WERI-Rb-1 (cell line): ENCODE measurements around the gene TBC1D1.

Experiments used
- DNase-seq: peaks from one replicate; pipeline ENCODE4 v3.0.0-alpha.2; 2020
- H3K27ac ChIP-seq: fragments of 250-450 bp; sonication (Bioruptor Pico); 2 replicates; pipeline ENCODE4 v1.5.1; 2020; ENCODE audit warnings: mild to moderate bottlenecking, moderate library complexity
- H3K27me3 ChIP-seq: fragments of 250-450 bp; sonication (Bioruptor Pico); 2 replicates; pipeline ENCODE4 v1.5.1; 2021; ENCODE audit warnings: mild to moderate bottlenecking, low read depth, moderate library complexity; ENCODE audit not compliant: insufficient read depth, severe bottlenecking
- H3K36me3 ChIP-seq: fragments of 250-450 bp; sonication (Bioruptor Pico); 2 replicates; pipeline ENCODE4 v1.5.1; 2020; ENCODE audit warnings: mild to moderate bottlenecking, moderate library complexity
- H3K4me3 ChIP-seq: 2 replicates; pipeline ENCODE4 v1.5.1; 2011; ENCODE audit warnings: low read depth, mild to moderate bottlenecking, control low read depth, low read length
- H3K9me3 ChIP-seq: fragments of 250-450 bp; sonication (Bioruptor Pico); 2 replicates; pipeline ENCODE4 v1.5.1; 2021; ENCODE audit warnings: mild to moderate bottlenecking, moderate library complexity; ENCODE audit not compliant: severe bottlenecking
- TF ChIP-seq, protein P1 (sequence below): IDR thresholded peaks from 2 replicates; pipeline ENCODE4 v1.5.1; 2011; ENCODE audit warnings: low read depth, mild to moderate bottlenecking, control low read depth, inconsistent platforms, low read length

The TBC1D1 gene

DNA sequence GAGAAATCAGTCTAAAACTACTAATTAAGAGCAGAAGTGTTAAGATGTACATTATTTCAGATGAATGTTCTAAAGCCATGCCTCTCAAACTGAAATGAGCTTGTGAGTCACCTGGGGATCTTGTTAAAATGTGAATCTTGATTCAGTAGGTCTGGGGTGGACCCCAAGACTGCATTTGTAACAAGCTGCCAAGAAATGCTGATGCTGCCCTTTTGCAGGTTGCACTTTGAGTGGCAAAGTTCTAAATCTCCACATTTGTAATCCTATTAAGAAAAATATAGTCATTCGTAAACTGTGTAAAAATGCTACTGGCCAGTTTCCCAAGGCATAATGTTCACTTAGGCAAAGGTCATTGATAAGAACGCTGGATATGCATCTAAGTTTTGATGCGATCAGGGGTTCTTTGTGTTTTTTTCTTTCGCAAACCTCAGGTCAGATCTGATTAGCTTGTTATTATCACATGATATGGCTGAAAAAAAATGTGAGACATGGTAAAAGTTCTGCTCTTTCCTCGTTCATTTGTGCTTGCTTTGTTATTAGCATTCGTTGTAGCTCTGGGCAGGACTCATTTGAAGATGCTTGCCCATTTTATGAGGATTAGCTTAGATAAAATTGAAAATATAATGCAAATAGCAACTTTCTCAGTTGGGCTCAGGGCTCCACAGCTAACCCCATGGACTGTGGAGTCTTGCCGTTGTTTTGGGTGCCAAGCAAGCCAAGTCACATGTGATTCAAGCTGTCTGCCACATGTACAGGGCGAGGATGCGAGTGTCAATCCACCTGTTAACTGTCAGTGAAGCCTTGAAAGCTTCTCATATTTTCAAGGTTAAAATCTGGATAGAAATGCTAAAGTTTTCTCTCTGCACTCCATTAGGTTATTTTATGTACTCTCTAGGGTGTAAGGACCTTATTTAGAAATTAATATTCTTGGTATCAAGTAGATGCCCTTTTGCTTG lies 12.1 kb downstream of the TBC1D1 start:
- H3K4me3 ChIP-seq: no peak overlapping the region
- no peaks in the 10 kb centered on the region for H3K27me3 ChIP-seq

DNA sequence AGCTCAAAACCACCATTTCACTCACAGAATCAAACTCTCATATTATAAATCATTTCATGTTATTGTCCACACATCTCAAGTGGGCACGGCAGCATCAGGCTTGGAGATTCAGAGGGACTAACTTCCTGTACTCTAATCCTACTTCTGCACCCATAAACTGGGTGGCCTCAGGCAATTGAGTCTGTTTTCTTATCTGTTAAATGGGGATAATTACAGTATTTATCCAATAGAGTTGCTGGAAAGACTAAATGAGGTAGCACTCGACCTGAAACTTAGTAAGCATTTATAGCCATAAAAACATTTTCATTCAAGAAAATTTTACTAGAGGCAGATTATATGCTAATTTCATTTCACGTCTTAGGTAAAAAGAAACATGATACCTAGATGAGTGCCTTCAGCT lies 13.0 kb downstream of the TBC1D1 start:
- Histone ChIP-seq H3K36me3 (no peaks in the 10 kb centered on the region), H3K9me3 (no peaks in the 10 kb centered on the region), H3K27me3 (no peaks in the 10 kb centered on the region), H3K4me3 (no peak overlapping the region), H3K27ac (no peak overlapping the region)
- DNase-seq: no peak
- TF ChIP-seq, protein P1, sequence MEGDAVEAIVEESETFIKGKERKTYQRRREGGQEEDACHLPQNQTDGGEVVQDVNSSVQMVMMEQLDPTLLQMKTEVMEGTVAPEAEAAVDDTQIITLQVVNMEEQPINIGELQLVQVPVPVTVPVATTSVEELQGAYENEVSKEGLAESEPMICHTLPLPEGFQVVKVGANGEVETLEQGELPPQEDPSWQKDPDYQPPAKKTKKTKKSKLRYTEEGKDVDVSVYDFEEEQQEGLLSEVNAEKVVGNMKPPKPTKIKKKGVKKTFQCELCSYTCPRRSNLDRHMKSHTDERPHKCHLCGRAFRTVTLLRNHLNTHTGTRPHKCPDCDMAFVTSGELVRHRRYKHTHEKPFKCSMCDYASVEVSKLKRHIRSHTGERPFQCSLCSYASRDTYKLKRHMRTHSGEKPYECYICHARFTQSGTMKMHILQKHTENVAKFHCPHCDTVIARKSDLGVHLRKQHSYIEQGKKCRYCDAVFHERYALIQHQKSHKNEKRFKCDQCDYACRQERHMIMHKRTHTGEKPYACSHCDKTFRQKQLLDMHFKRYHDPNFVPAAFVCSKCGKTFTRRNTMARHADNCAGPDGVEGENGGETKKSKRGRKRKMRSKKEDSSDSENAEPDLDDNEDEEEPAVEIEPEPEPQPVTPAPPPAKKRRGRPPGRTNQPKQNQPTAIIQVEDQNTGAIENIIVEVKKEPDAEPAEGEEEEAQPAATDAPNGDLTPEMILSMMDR: no peak

More for the DNA sequence above, 12.1 kb downstream of the TBC1D1 start:
- H3K9me3 ChIP-seq: no peaks in the 10 kb centered on the region
- no peaks in the 10 kb centered on the region for H3K36me3 ChIP-seq
- no peak for DNase-seq
- no peak overlapping the region for H3K27ac ChIP-seq
- TF ChIP-seq, protein P1: no peak

DNA sequence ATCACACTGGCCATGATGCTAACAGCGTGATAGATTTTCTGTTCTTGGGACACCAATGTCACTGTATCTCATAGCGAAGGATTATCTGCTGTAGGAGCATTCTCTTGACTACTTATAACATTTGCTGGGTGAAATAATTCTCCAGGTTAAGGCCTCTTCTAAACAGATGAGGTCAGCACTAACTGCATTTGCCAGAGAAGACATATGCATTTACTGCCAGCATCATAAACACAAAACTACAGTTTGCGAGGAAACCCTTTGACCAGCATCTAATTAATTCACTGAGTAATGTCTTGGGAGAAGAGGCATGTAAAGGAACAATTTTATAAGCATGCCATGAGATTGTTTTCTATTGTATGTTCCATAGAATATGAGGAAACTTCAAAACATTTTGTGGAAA lies 13.9 kb downstream of the TBC1D1 start:
- Histone ChIP-seq H3K27me3 (no peaks in the 10 kb centered on the region), H3K9me3 (no peaks in the 10 kb centered on the region), H3K27ac (no peak overlapping the region), H3K4me3 (no peak overlapping the region), H3K36me3 (no peaks in the 10 kb centered on the region)
- DNase-seq: no peak
- TF ChIP-seq, protein P1: no peak

DNA sequence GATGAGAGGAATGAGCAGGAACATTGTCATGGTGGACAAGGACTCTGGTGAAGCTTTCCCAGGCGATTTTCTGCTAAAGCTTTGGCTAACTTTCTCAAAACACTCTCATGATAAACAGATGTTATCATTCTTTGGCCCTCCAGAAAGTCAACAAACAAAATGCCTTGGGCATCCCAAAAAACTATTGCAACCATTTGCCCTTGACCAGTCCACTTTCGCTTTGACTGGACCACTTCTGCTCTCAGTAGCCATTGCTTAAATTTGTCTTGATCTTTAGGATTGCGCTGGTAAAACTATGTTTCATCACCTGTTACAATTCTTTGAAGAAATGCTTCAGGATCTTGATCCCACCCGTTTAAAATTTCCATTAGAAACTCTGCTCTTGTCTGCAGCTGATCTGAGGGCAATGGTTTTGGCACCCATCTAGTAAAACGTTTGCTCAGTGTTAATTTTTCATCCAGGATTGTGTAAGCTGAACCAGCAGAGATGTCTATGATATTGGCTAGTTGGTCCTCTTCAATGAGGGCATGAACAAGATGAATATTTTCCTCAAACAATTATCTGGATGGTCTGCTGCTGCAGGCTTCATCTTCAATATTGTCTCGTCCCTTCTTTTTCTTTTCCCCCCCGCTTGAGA lies 14.8 kb downstream of the TBC1D1 start:
- TF ChIP-seq, protein P1: no peak
- Histone ChIP-seq H3K27me3 (no peaks in the 10 kb centered on the region), H3K9me3 (no peaks in the 10 kb centered on the region), H3K36me3 (no peaks in the 10 kb centered on the region), H3K27ac (no peak overlapping the region), H3K4me3 (no peak overlapping the region)
- DNase-seq: no peak

DNA sequence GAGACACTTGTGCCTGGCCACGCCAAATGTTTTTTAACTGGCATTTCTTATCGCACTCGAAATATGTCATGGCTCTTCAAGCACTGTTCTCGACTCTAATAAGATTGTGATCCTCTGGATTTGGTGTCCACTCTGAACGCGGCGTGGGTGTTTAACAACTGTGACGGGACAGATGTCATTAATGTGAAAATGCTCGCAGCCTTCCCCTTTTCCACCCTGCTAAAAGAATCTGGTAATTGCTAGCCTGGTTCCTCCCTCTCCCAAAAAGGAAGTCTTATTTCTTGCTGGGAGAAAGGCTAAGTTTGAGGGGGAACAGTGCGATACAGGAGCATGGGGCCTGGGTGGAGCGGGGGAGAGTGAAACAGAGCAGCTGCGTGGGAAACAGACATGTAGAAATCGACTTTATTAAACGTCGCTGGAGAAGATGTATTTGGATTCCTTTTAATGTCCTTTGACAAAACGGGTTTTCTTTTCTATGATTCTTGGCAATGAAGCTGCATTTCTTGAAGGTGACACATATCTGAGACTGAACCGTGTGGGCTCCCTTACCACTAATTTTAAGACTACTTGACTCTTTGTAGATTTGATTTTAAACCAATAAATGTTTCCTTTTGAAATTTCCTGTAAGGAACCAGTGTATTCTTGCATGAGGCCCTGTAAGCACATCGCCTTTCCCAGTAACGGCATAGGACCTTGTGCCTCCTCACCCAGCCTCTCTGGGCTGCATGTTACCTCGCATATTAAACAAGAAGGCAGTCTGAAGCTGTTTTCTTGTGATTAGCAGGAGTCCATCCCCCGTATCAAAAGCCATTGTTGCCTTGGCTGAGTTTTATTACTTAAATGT lies 17.8 kb downstream of the TBC1D1 start:
- Histone ChIP-seq H3K4me3 (no peak overlapping the region), H3K27me3 (no peaks in the 10 kb centered on the region), H3K27ac (no peak overlapping the region), H3K36me3 (no peaks in the 10 kb centered on the region), H3K9me3 (no peaks in the 10 kb centered on the region)
- DNase-seq: no peak
- TF ChIP-seq, protein P1: no peak
